ENCODE data around the gene TMEM204. TPM values are rescaled to one million over a fixed set of nuclear protein-coding genes. Genes with fewer than 3 reads are reported as not detected.

The TMEM204 gene
- total RNA-seq, 1 donor from 2014 or later, result 0.18 TPM

GRCh38 chr16:1597154-1597553 is 63.7 kb downstream of the TMEM204 start:
- Mint-ChIP-seq H3K9me3 (no peaks in the 10 kb centered on the region), H3K4me3 (no peak overlapping the region), H3K27me3 (no peaks in the 10 kb centered on the region), H3K4me1 (no peaks in the 10 kb centered on the region), H3K27ac (no peak overlapping the region), H3K36me3 (ENCODE audit: low read depth) (peaks cover 9% of the 10 kb centered on the region)
- intact Hi-C loops (cut with micrococcal nuclease), result no loop called here
- TF ChIP-seq CTCF (IDR thresholded peaks at IDR 0.05), result no peak
- ChIA-PET POLR2A (no interaction called here), CTCF (no interaction called here)
- no peak for DNase-seq
- ATAC-seq (ENCODE audit: low read depth), result no peak

GRCh38 chr16:1601031-1601430 is 67.6 kb downstream of the TMEM204 start:
- no peak for DNase-seq
- no peak for TF ChIP-seq CTCF (IDR thresholded peaks at IDR 0.05)
- ATAC-seq (ENCODE audit: low read depth), result no peak
- ChIA-PET CTCF (no interaction called here), POLR2A (no interaction called here)
- intact Hi-C loops (cut with micrococcal nuclease), result no loop called here
- H3K36me3 Mint-ChIP-seq (ENCODE audit: low read depth), result peaks cover 9% of the 10 kb centered on the region
- H3K27me3 Mint-ChIP-seq, result no peaks in the 10 kb centered on the region
- H3K4me1 Mint-ChIP-seq, result no peaks in the 10 kb centered on the region
- H3K9me3 Mint-ChIP-seq, result no peaks in the 10 kb centered on the region
- no peak overlapping the region for H3K4me3 Mint-ChIP-seq
- no peak overlapping the region for H3K27ac Mint-ChIP-seq

- POLR2A ChIA-PET, result no interaction called here
- intact Hi-C loops (cut with micrococcal nuclease), result no loop called here
- Mint-ChIP-seq H3K4me3 (no peak overlapping the region), H3K27ac (no peak overlapping the region), H3K9me3 (no peaks in the 10 kb centered on the region), H3K27me3 (no peaks in the 10 kb centered on the region), H3K36me3 (ENCODE audit: low read depth) (peaks cover 9% of the 10 kb centered on the region), H3K4me1 (no peaks in the 10 kb centered on the region)
- CTCF ChIA-PET, result no interaction called here
- ATAC-seq (ENCODE audit: low read depth), result no peak
- no peak for DNase-seq
- TF ChIP-seq CTCF (IDR thresholded peaks at IDR 0.05), result no peak
Measured at GRCh38 chr16:1601489-1601888, 68.0 kb downstream of the TMEM204 start.

- Mint-ChIP-seq H3K4me1 (no peaks in the 10 kb centered on the region), H3K27ac (no peak overlapping the region), H3K36me3 (ENCODE audit: low read depth) (peaks cover 11% of the 10 kb centered on the region), H3K9me3 (no peaks in the 10 kb centered on the region), H3K4me3 (no peak overlapping the region), H3K27me3 (no peaks in the 10 kb centered on the region)
- no peak for ATAC-seq (ENCODE audit: low read depth)
- DNase-seq, result no peak
- TF ChIP-seq CTCF (IDR thresholded peaks at IDR 0.05), result no peak
- POLR2A ChIA-PET, result no interaction called here
- CTCF ChIA-PET, result no interaction called here
- intact Hi-C loops (cut with micrococcal nuclease), result no loop called here
Measured at GRCh38 chr16:1602285-1602684, 68.8 kb downstream of the TMEM204 start.

Other genes starting within 250 kb of the TMEM204 start
- 220 and 240 TPM in 2 replicates for gene UBE2I, start 224.0 kb upstream of the TMEM204 start, total RNA-seq
- 6.5 and 8.5 TPM in 2 replicates for gene BAIAP3, start 200.0 kb upstream of the TMEM204 start, total RNA-seq
- gene TSR3, start 181.8 kb upstream of the TMEM204 start, total RNA-seq, result 45.3 and 49.0 TPM in 2 replicates
- gene GNPTG, start 181.7 kb upstream of the TMEM204 start, total RNA-seq, result 36.3 and 40.2 TPM in 2 replicates
- gene UNKL, start 119.0 kb upstream of the TMEM204 start, total RNA-seq, result 42.1 and 70.7 TPM in 2 replicates
- gene UQCC4, start 112.9 kb upstream of the TMEM204 start, total RNA-seq, result 15.4 and 18.2 TPM in 2 replicates
- 0.24 and 0.33 TPM in 2 replicates for gene PERCC1, start 102.6 kb upstream of the TMEM204 start, total RNA-seq
- 5.1 and 6.7 TPM in 2 replicates for gene CCDC154, start 89.1 kb upstream of the TMEM204 start, total RNA-seq
- 127 and 144 TPM in 2 replicates for gene CLCN7, start 58.6 kb upstream of the TMEM204 start, total RNA-seq
- not detected in 2 replicates for gene PTX4, start 44.7 kb upstream of the TMEM204 start, total RNA-seq
- gene TELO2, start 40.3 kb upstream of the TMEM204 start, total RNA-seq, result 72.9 and 78.8 TPM in 2 replicates
- gene IFT140, start 78.4 kb downstream of the TMEM204 start, total RNA-seq, result 9.8 and 11.1 TPM in 2 replicates
- 16.9 and 22.4 TPM in 2 replicates for gene CRAMP1, start 78.7 kb downstream of the TMEM204 start, total RNA-seq
- gene JPT2, start 144.6 kb downstream of the TMEM204 start, total RNA-seq, result 43.4 and 48.7 TPM in 2 replicates
- 157 and 201 TPM in 2 replicates for gene MAPK8IP3, start 172.5 kb downstream of the TMEM204 start, total RNA-seq
- gene NME3, start 237.9 kb downstream of the TMEM204 start, total RNA-seq, result 54.1 and 57.8 TPM in 2 replicates
- gene EME2, start 239.1 kb downstream of the TMEM204 start, total RNA-seq, result 37.1 and 49.9 TPM in 2 replicates
- 60.9 and 65.1 TPM in 2 replicates for gene MRPS34, start 239.5 kb downstream of the TMEM204 start, total RNA-seq
- gene SPSB3, start 248.9 kb downstream of the TMEM204 start, total RNA-seq, result 36.4 and 40.3 TPM in 2 replicates
- 53.7 and 54.2 TPM in 2 replicates for gene NUBP2, start 249.3 kb downstream of the TMEM204 start, total RNA-seq